Peyer's patch (tissue), 4 donors: ENCODE measurements around the gene DHRS9.

ENCODE experiments used
- CTCF ChIP-seq, 6 experiments: fragments of 450-650 bp in 4 of 6; fragments of 200-600 bp in 2 of 6; sonication (generic) in 1 of 6; IDR thresholded peaks; one replicate each; pipeline ENCODE4 v1.5.1; 2017 to 2019; ENCODE audit warnings: antibody characterized with exemption in 6 of 6, mild to moderate bottlenecking in 3 of 6, moderate library complexity in 1 of 6
- POLR2A ChIP-seq, 2 donors: fragments of 450-650 bp; IDR thresholded peaks; one replicate each; pipeline ENCODE4 v1.5.1; 2017; ENCODE audit warnings: antibody characterized with exemption in 2 of 2, mild to moderate bottlenecking in 2 of 2, moderate library complexity in 2 of 2

GRCh38 chr2:169049142-169049541 lies 20.2 kb upstream of the DHRS9 start:
- TF ChIP-seq CTCF (IDR thresholded peaks at IDR 0.05) (no peak), POLR2A (IDR thresholded peaks at IDR 0.05) (no peak)
